PFSK-1 (cell line): Measurements from ENCODE around the gene STK17B.

Experiments used
- FOXP2 ChIP-seq: optimal IDR thresholded peaks from 2 replicates; pipeline ENCODE3; 2011; ENCODE audit warnings: borderline replicate concordance, control low read depth, inconsistent platforms; ENCODE audit not compliant: insufficient read depth; ENCODE audit errors: extremely low read length, extremely low read depth
- POLR2AphosphoS5 ChIP-seq: IDR thresholded peaks from 2 replicates; pipeline ENCODE4 v1.6.1; 2012; ENCODE audit warnings: low read depth, mild to moderate bottlenecking, control low read depth, low read length, moderate library complexity
- SIN3A ChIP-seq: IDR thresholded peaks from 2 replicates; pipeline ENCODE4 v1.6.1; 2012; ENCODE audit warnings: mild to moderate bottlenecking, low read length, moderate library complexity, borderline replicate concordance; ENCODE audit not compliant: insufficient read depth
- TAF1 ChIP-seq: IDR thresholded peaks from 2 replicates; pipeline ENCODE4 v1.6.1; 2012; ENCODE audit warnings: low read length, control low read depth, borderline replicate concordance; ENCODE audit not compliant: insufficient read depth
- TF ChIP-seq, protein P1 (sequence below), 2 experiments: IDR thresholded peaks; 2 replicates each; pipeline versions ENCODE4 v1.6.1 to v1.8.0; 2011 to 2012; ENCODE audit warnings: low read depth in 2 of 2, low read length in 2 of 2, control low read depth in 1 of 2, inconsistent platforms in 1 of 2, mild to moderate bottlenecking in 1 of 2, moderate library complexity in 1 of 2; ENCODE audit not compliant: insufficient read depth in 1 of 2

STK17B gene

DNA sequence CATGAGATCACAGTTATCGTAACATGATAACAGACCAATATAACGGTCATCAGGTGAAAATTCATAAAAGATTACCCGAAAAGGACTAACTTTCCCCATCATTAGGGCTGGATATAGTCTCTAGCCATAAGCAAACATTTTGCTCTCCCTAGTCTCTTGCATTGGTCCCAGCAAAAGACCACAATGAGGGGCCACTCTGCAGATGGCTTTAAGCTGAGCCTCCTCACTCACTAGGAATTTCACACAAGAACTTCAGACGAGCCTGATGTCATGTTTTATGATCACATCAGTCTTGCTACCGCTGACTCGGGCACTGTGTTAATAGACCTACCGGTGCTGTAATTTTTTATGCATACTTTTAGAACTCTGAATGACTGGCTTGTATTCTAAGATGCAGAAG is 35.2 kb downstream of the STK17B start:
- no peak for TF ChIP-seq FOXP2
- TF ChIP-seq TAF1, result no peak
- TF ChIP-seq, protein P1, sequence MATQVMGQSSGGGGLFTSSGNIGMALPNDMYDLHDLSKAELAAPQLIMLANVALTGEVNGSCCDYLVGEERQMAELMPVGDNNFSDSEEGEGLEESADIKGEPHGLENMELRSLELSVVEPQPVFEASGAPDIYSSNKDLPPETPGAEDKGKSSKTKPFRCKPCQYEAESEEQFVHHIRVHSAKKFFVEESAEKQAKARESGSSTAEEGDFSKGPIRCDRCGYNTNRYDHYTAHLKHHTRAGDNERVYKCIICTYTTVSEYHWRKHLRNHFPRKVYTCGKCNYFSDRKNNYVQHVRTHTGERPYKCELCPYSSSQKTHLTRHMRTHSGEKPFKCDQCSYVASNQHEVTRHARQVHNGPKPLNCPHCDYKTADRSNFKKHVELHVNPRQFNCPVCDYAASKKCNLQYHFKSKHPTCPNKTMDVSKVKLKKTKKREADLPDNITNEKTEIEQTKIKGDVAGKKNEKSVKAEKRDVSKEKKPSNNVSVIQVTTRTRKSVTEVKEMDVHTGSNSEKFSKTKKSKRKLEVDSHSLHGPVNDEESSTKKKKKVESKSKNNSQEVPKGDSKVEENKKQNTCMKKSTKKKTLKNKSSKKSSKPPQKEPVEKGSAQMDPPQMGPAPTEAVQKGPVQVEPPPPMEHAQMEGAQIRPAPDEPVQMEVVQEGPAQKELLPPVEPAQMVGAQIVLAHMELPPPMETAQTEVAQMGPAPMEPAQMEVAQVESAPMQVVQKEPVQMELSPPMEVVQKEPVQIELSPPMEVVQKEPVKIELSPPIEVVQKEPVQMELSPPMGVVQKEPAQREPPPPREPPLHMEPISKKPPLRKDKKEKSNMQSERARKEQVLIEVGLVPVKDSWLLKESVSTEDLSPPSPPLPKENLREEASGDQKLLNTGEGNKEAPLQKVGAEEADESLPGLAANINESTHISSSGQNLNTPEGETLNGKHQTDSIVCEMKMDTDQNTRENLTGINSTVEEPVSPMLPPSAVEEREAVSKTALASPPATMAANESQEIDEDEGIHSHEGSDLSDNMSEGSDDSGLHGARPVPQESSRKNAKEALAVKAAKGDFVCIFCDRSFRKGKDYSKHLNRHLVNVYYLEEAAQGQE (IDR thresholded peaks at IDR 0.05; ENCODE audit: insufficient read depth in 1 of 2, low read depth in 2 of 2, low read length in 2 of 2), result no peak
- no peak for TF ChIP-seq POLR2AphosphoS5
- no peak for TF ChIP-seq SIN3A

DNA sequence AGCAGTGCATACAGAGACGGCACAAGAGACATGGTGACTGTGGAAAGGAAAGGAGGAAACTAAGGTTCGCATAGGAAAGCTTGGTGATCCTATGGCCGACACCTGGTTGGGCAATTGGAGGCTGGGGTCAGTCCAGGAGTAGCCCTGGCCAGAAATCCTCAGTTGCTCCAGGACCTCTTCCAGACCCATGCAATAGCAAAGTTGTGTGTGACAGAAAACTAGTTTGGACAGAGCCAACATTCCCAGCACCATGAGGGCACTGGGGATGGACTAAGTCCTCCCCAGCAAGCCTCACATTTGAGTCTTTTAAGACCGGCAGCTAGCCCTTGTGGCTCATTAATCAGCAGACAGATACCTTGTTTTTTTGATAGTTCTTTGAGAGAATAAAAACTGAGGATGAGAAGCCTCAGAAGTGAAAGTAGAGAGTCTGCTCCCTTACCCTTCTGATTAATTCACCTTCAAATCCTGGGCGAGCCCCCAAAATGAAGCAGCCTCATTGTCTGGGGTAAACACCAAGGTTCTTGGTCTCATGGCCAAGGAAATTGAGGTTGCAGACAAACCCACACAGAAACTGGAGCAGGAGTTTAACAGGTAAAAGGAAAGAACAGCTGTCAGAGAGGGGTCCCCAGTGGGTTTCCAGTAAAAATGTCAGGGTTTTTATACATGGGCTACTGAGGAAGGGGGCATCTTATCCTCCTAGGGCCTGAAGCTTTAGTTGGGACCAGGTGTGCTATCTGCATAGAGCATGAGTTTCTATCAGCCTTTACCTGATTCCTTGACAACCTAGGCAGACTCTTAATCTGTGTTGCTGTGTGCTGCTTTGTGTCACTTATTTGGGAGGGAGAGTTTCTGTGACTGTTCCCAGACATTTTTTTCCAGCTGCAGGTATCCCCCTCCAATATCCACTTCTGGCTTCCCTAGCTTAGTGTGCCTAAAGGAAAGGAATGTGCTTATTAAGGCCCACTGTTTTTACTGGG is 39.1 kb downstream of the STK17B start:
- TF ChIP-seq FOXP2 (no peak), SIN3A (no peak), POLR2AphosphoS5 (no peak), TAF1 (no peak)
- TF ChIP-seq, protein P1 (IDR thresholded peaks at IDR 0.05; ENCODE audit: insufficient read depth in 1 of 2, low read depth in 2 of 2, low read length in 2 of 2), result no peak

DNA sequence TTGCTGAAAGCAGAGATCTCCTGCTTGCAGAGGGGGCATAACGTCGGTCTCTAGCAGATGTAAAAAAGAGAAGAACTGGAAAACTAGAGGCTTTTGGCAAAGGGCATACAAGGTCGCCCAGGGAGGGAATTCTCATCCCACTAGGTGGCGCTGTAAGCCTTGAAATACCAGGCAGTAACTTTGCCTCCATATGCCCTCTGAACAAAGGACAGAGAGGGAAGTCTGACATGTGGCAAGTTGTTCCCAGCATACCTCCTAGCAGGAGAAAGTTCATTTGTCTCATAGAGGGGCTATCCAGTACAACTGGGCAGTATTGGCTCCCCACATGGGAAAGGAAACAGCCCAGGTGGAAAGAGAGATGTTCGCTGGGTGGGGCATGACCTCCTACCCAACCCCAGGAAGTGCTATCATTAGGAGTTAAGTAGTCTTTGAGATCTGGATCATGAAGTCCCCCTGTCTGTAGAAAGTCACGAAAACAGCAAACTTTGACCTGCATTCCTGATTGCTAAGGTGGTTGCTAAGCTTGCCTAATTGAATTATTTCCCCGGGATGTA is 39.9 kb downstream of the STK17B start:
- TF ChIP-seq, protein P1 (IDR thresholded peaks at IDR 0.05; ENCODE audit: insufficient read depth in 1 of 2, low read depth in 2 of 2, low read length in 2 of 2), result no peak
- TF ChIP-seq POLR2AphosphoS5 (no peak), TAF1 (no peak), SIN3A (no peak), FOXP2 (no peak)

DNA sequence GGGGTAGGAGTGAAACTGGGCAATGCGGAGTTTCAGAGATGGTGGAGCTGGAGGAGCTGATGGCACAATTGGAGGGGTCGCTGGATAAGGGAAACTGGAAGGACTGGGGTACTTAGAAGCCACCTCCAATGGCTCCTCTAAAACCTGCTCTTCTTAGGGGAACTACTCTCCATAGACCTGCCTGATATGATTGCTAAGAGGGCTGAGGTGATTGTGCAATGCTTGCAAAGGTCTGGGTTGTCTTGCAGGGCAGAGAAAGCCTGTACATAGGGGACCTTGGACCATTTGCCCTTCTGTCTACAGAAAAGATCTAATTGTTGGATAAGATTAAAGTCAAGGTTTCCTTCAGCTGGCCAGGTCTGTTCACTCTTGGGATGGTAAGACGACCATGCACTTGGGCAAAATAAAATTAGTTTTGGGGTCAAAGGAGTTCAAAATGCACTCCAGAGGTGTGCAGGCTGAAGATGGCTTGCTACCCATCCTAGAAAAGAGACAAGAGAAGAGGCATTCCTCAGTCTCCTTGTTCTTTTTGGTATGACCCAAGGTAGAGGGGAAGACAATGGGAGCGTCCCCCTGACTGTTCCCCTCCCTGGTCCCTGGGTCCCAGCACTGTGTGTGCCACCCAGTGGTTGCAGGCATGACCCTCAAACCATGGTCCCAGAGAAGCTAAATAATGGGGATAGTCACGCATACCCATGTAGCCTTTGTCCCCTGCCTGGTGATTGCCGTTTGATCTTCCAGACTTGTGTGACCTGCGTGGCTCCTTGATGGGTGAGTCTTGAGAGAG is 41.1 kb downstream of the STK17B start:
- TF ChIP-seq SIN3A (no peak), POLR2AphosphoS5 (no peak), TAF1 (no peak), FOXP2 (no peak)
- TF ChIP-seq, protein P1 (IDR thresholded peaks at IDR 0.05; ENCODE audit: insufficient read depth in 1 of 2, low read depth in 2 of 2, low read length in 2 of 2), result no peak
